GM13976 (cell line): Measurements from ENCODE around the gene NDUFA5.

Source experiments
- DNase-seq: peaks from one replicate; pipeline ENCODE4 v3.0.0; 2012; ENCODE audit warnings: low spot score
- in situ Hi-C: fragments of 300-500 bp; cut with MboI; formaldehyde crosslinking; loops from one replicate; pipeline ENCODE4 v1.12.0; 2022; ENCODE audit warnings: low sequenced_read_pairs, mixed read lengths, inconsistent platforms; ENCODE audit not compliant: unreplicated experiment
- TF ChIP-seq, protein P1 (sequence below): IDR thresholded peaks from 2 replicates; pipeline ENCODE4 v1.5.1; 2012; ENCODE audit warnings: borderline replicate concordance, mild to moderate bottlenecking; ENCODE audit not compliant: insufficient read depth; ENCODE audit errors: extremely low read depth, missing control alignments, control extremely low read depth

The NDUFA5 gene

DNA sequence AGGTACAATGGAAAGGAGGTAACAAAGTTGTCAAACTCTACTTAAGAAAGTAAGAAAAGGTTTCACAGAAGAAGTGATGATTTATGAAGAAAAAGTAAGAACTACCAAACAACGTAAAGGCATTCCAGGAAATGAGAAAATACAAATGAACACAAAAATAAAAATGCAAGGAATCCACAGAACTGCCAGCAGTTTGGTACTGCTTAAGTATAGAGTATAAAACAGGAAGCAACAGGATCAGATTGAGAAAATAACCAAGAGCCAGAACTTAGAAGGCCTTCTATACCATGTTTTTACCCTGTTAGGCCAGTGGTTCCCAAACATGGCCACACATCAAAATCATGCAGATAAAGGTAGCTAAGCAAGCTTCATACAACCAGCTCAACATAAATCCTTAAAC is 9.2 kb downstream of the NDUFA5 start:
- in situ Hi-C loops, result no loop called here
- TF ChIP-seq, protein P1, sequence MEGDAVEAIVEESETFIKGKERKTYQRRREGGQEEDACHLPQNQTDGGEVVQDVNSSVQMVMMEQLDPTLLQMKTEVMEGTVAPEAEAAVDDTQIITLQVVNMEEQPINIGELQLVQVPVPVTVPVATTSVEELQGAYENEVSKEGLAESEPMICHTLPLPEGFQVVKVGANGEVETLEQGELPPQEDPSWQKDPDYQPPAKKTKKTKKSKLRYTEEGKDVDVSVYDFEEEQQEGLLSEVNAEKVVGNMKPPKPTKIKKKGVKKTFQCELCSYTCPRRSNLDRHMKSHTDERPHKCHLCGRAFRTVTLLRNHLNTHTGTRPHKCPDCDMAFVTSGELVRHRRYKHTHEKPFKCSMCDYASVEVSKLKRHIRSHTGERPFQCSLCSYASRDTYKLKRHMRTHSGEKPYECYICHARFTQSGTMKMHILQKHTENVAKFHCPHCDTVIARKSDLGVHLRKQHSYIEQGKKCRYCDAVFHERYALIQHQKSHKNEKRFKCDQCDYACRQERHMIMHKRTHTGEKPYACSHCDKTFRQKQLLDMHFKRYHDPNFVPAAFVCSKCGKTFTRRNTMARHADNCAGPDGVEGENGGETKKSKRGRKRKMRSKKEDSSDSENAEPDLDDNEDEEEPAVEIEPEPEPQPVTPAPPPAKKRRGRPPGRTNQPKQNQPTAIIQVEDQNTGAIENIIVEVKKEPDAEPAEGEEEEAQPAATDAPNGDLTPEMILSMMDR, result no peak
- DNase-seq, result no peak

DNA sequence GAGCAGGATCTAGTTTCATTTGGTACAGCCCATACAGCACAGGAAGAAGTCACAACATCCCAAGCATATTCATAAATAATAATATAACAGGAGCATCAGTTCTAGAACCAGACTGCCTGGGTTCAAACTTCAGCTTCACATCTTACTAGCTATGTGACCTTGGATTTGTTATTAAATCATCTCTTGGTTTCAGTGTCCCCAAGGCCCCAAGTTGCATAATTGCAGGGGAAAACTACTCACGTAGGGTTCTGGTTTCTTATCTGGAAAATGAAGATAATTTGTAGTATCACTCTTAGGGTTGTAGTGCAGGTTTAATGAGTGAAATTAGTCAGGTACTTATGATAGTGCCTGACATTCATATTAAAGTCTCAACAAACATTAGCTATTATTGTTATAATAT is 17.7 kb downstream of the NDUFA5 start:
- in situ Hi-C loops, result no loop called here
- TF ChIP-seq, protein P1, result no peak
- no peak for DNase-seq

DNA sequence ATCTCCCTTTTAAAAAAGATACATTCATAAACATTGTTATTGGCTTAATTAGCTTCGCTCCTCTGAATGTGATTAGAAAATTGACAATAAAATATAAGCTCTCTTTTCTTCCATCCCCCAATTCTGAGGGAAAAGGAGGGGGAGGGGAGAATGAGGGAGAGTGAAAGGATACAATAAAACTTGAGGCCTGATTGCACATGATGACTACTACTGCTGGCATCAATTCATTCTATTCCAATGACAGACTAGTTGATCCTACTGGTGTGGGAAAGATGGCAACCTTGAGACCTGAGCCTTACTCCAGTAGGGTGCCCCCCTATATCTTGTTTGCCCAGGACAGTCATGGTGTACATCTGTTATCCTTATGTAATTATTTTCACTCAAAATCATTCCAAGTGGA is 18.7 kb downstream of the NDUFA5 start:
- TF ChIP-seq, protein P1, result no peak
- no peak for DNase-seq
- in situ Hi-C loops, result no loop called here

DNA sequence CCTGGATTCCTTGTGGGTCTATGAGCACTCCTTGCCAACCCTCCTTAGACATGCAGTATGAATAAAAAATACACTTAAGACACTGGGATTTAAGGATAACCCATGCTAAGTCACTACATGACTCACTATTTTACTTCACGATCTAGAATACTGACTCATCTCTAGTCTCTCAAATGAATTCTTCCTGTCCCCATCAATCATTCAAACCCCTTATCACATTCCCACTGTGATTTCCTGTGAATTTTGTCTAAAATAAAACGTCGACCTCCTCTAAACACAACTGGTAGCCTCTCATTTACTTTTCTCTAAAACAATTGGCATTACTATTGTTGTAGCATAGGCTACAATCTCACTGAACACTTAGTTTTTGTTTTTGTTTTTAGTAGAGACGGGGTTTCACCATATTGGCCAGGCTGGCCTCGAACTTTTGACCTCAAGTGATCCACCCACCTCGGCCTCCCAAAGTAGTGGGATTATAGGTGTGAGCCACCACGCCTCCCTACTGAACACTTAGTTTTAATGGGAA is 19.4 kb downstream of the NDUFA5 start:
- TF ChIP-seq, protein P1, result no peak
- no peak for DNase-seq
- in situ Hi-C loops, result no loop called here

DNA sequence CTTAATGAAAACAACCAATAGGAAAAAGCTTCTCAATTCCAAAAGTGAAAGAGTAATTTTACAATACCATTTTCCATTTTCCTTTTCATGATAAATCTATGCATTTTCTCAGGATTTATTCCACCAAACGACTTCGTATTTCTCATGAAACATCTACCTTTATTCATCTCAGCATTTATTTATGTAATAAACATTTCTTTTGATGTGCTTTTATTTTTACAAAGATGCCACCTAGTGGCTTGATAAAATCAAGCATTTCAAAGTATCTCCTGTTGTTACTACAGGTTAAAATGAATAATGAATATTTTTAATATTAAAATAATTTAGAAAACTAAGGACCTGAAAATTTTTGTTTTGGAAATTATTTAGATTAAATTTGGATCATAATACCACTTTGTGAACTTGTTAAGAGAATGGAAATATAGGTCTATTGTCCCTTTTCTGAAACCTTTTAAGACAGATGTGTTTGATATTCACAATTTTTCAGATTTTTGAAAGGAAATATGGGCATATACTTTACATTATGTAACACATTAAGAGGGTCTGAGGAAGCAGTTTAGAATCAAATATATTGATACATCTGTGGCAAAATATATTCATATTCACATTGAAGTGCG is 20.5 kb downstream of the NDUFA5 start:
- TF ChIP-seq, protein P1, result no peak
- in situ Hi-C loops, result no loop called here
- no peak for DNase-seq

DNA sequence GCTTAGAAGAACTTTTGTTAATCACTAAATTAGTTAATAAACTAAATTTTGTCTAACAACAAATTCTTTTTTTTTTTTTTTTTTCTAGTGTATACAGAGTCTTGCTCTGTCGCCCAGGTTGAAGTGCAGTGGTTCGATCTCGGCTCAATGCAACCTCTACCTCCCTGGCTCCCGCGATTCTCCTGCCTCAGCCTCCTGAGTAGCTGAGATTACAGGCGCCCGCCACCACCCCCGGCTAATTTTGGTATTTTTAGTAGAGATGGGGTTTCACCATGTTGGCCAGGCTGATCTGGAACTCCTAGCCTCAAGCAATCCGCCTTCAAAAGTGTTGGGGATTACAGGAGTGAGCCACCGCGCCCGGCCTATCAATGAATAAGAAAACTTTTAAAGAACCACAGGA is 22.1 kb downstream of the NDUFA5 start:
- TF ChIP-seq, protein P1, result no peak
- no peak for DNase-seq
- in situ Hi-C loops, result no loop called here
